HG02870 (cell line): ENCODE data around the gene FGF3.

ENCODE experiments used
- ATAC-seq: cut with Tn5 transposase; IDR thresholded peaks from one replicate; pipeline ENCODE4 v1.9.1; 2021; ENCODE audit warnings: mild to moderate bottlenecking, moderate library complexity; ENCODE audit not compliant: unreplicated experiment

The FGF3 gene

GRCh38 chr11:69804769-69805508 lies 14.3 kb downstream of the FGF3 start:
- no peak for ATAC-seq

- no peak for ATAC-seq
Observed at GRCh38 chr11:69803604-69804218, 15.5 kb downstream of the FGF3 start.

- no peak for ATAC-seq
Observed at GRCh38 chr11:69803022-69803421, 16.2 kb downstream of the FGF3 start.

GRCh38 chr11:69802590-69802989 lies 16.6 kb downstream of the FGF3 start:
- no peak for ATAC-seq

GRCh38 chr11:69801513-69802335 lies 17.5 kb downstream of the FGF3 start:
- no peak for ATAC-seq

- ATAC-seq = no peak
Observed at GRCh38 chr11:69800278-69800677, 18.9 kb downstream of the FGF3 start.

GRCh38 chr11:69799582-69799981 lies 19.6 kb downstream of the FGF3 start:
- no peak for ATAC-seq

- no peak for ATAC-seq
Observed at GRCh38 chr11:69799097-69799496, 20.1 kb downstream of the FGF3 start.

GRCh38 chr11:69797737-69798528 lies 21.3 kb downstream of the FGF3 start:
- ATAC-seq = no peak

- no peak for ATAC-seq
Observed at GRCh38 chr11:69797156-69797555, 22.1 kb downstream of the FGF3 start.

GRCh38 chr11:69796063-69796462 lies 23.2 kb downstream of the FGF3 start:
- ATAC-seq = no peak

- ATAC-seq = no peak
Observed at GRCh38 chr11:69791276-69792180, 27.7 kb downstream of the FGF3 start.

GRCh38 chr11:69788956-69789355 lies 30.3 kb downstream of the FGF3 start:
- no peak for ATAC-seq

- no peak for ATAC-seq
Observed at GRCh38 chr11:69787906-69788305, 31.3 kb downstream of the FGF3 start.

GRCh38 chr11:69787457-69787856 lies 31.8 kb downstream of the FGF3 start:
- ATAC-seq = no peak

GRCh38 chr11:69781241-69781640 lies 38.0 kb downstream of the FGF3 start:
- ATAC-seq = no peak

GRCh38 chr11:69778373-69778772 lies 40.8 kb downstream of the FGF3 start:
- no peak for ATAC-seq

GRCh38 chr11:69775163-69775755 lies 44.0 kb downstream of the FGF3 start, which contains the start of gene FGF4:
TSS of gene FGF4 (minus strand) at chr11:69775341. CDS start at chr11:69775084, 257 bp downstream.
- ATAC-seq = no peak

- no peak for ATAC-seq
Observed at GRCh38 chr11:69774354-69775162, 44.7 kb downstream of the FGF3 start.
